PC-9 (cell line): Measurements from ENCODE around the gene KIAA0586. TPM values are rescaled to one million over a fixed set of nuclear protein-coding genes. Genes with fewer than 3 reads are reported as not detected.

ENCODE experiments used
- BruUV-seq: library from RNA; stranded (reverse); fragments of 400-500 nt; replicated peaks from 2 replicates; lab custom pipeline; 2021; lab: Mats Ljungman, UMichigan
- CTCF ChIA-PET: fragments of 300-600 bp; sonication (Branson Sonifier 250); formaldehyde crosslinking; loops from one replicate; lab custom pipeline; 2022; ENCODE audit warnings: antibody characterized with exemption; lab: Charles Lee
- POLR2A ChIA-PET: fragments of 300-600 bp; sonication (Branson Sonifier 250); formaldehyde crosslinking; loops from one replicate; lab custom pipeline; 2022; ENCODE audit warnings: antibody characterized with exemption; ENCODE audit not compliant: unreplicated experiment; lab: Charles Lee
- DNase-seq, 2 experiments: peaks; one replicate each; pipeline versions ENCODE4 v3.0.0 to v3.0.0-alpha.2; 2015 to 2022; ENCODE audit warnings: mixed read lengths in 1 of 2
- H2AFZ ChIP-seq: fragments of 200-600 bp; sonication (generic); 2 replicates; pipeline ENCODE4 v1.8.1; 2017; ENCODE audit warnings: antibody characterized with exemption
- H3F3A ChIP-seq: fragments of 200-600 bp; sonication (generic); 2 replicates; pipeline ENCODE4 v1.8.1; 2017; ENCODE audit warnings: antibody characterized with exemption, mild to moderate bottlenecking, low read depth; ENCODE audit not compliant: insufficient read depth
- H3K27ac ChIP-seq: fragments of 200-600 bp; sonication (generic); 2 replicates; pipeline ENCODE4 v1.6.1; 2016; ENCODE audit warnings: mixed run types
- H3K27me3 ChIP-seq: fragments of 200-600 bp; sonication (generic); 2 replicates; pipeline ENCODE4 v1.6.1; 2016; ENCODE audit warnings: low read depth, mixed run types; ENCODE audit not compliant: insufficient read depth
- H3K36me3 ChIP-seq: fragments of 200-600 bp; sonication (generic); 2 replicates; pipeline ENCODE4 v1.6.1; 2016; ENCODE audit warnings: low read depth, mixed run types
- H3K4me1 ChIP-seq: fragments of 200-600 bp; sonication (generic); replicated peaks from 2 replicates; pipeline ENCODE4 v1.6.1; 2016; ENCODE audit warnings: mixed run types; ENCODE audit not compliant: insufficient read depth
- H3K4me2 ChIP-seq: fragments of 200-600 bp; sonication (generic); 2 replicates; pipeline ENCODE4 v1.6.1; 2017; ENCODE audit warnings: mixed run types
- H3K4me3 ChIP-seq: fragments of 200-600 bp; sonication (generic); 2 replicates; pipeline ENCODE4 v1.6.1; 2016; ENCODE audit warnings: mixed run types
- H3K79me2 ChIP-seq: fragments of 200-600 bp; sonication (generic); 2 replicates; pipeline ENCODE4 v1.6.1; 2017; ENCODE audit warnings: low read depth, mixed run types
- H3K9me2 ChIP-seq: fragments of 200-600 bp; sonication (generic); 2 replicates; pipeline ENCODE4 v1.8.1; 2017; ENCODE audit warnings: mild to moderate bottlenecking; ENCODE audit not compliant: insufficient read depth
- H3K9me3 ChIP-seq: fragments of 200-600 bp; sonication (generic); 2 replicates; pipeline ENCODE4 v1.8.1; 2016; ENCODE audit warnings: low read depth; ENCODE audit not compliant: insufficient read depth
- H4K20me1 ChIP-seq: fragments of 200-600 bp; sonication (generic); 2 replicates; pipeline ENCODE4 v1.8.1; 2017; ENCODE audit not compliant: insufficient read depth
- CTCF ChIP-seq: fragments of 200-600 bp; sonication (generic); conservative IDR thresholded peaks from 2 replicates; pipeline ENCODE4 v1.6.1; 2017; ENCODE audit warnings: mixed run types, antibody characterized with exemption, mild to moderate bottlenecking, moderate library complexity
- EZH2 ChIP-seq: fragments of 200-600 bp; sonication (generic); IDR thresholded peaks from 2 replicates; pipeline ENCODE4 v1.8.0; 2017; ENCODE audit warnings: antibody characterized with exemption, low read depth
- intact Hi-C: fragments of 100-400 bp; cut with micrococcal nuclease; formaldehyde crosslinking; loops from one replicate; pipeline ENCODE4 v1.10.0; 2022; ENCODE audit not compliant: unreplicated experiment
- total RNA-seq: library from RNA; stranded (reverse); gene quantifications from 2 replicates; pipeline ENCODE4 v1.2.3, GENCODE V29; 2021

KIAA0586 gene
- total RNA-seq, 1 experiment from 2014 or later: 20.4 TPM

DNA sequence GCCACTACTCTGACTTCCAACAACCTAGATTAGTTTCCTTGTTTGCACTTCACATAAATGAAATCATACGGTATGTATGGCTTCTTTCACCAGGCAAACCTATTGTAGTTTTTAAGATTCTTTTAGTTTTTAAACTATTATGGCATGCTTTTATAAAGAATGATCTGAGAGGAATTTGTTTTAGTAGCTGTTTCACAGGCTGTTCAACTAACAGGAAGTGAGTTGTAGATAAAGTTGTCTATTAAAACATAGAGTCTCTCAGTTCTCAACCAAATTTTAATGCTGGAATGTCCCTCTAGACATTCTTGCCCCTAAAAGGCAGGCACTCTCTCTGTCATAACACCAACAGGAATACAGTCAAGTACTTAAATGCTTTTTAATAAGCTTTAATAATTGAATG, 107.5 kb downstream of the KIAA0586 start:
- BruUV-seq: no TSS peak
- Histone ChIP-seq H3K79me2 (no peaks in the 10 kb centered on the region), H3K27me3 (no peaks in the 10 kb centered on the region), H2AFZ (no peak overlapping the region), H3K36me3 (no peaks in the 10 kb centered on the region), H3K4me3 (no peak overlapping the region), H3K4me1 (no peaks in the 10 kb centered on the region), H3K9me3 (no peaks in the 10 kb centered on the region), H4K20me1 (no peaks in the 10 kb centered on the region), H3F3A (no peaks in the 10 kb centered on the region), H3K4me2 (no peak overlapping the region), H3K27ac (no peak overlapping the region), H3K9me2 (no peaks in the 10 kb centered on the region)
- intact Hi-C loops: loop anchor here (1.0 kb wide), 1 partner anchor 41 kb away; no protein-coding TSS in a partner anchor
- ChIA-PET POLR2A (no interaction called here), CTCF (no interaction called here)
- no peak for DNase-seq
- TF ChIP-seq EZH2 (no peak), CTCF (no peak)

- Histone ChIP-seq H3F3A (no peaks in the 10 kb centered on the region), H3K27ac (no peak overlapping the region), H4K20me1 (no peaks in the 10 kb centered on the region), H3K9me3 (no peaks in the 10 kb centered on the region), H3K36me3 (no peaks in the 10 kb centered on the region), H3K27me3 (no peaks in the 10 kb centered on the region), H3K4me2 (no peak overlapping the region), H2AFZ (no peak overlapping the region), H3K4me1 (no peaks in the 10 kb centered on the region), H3K9me2 (no peaks in the 10 kb centered on the region), H3K79me2 (no peaks in the 10 kb centered on the region), H3K4me3 (no peak overlapping the region)
- no TSS peak for BruUV-seq
- POLR2A ChIA-PET: no interaction called here
- CTCF ChIA-PET: no interaction called here
- intact Hi-C loops: no loop called here
- TF ChIP-seq CTCF: no peak
- DNase-seq: no peak
Observed at GRCh38 chr14:58537004-58537403, 109.5 kb downstream of the KIAA0586 start.

DNA sequence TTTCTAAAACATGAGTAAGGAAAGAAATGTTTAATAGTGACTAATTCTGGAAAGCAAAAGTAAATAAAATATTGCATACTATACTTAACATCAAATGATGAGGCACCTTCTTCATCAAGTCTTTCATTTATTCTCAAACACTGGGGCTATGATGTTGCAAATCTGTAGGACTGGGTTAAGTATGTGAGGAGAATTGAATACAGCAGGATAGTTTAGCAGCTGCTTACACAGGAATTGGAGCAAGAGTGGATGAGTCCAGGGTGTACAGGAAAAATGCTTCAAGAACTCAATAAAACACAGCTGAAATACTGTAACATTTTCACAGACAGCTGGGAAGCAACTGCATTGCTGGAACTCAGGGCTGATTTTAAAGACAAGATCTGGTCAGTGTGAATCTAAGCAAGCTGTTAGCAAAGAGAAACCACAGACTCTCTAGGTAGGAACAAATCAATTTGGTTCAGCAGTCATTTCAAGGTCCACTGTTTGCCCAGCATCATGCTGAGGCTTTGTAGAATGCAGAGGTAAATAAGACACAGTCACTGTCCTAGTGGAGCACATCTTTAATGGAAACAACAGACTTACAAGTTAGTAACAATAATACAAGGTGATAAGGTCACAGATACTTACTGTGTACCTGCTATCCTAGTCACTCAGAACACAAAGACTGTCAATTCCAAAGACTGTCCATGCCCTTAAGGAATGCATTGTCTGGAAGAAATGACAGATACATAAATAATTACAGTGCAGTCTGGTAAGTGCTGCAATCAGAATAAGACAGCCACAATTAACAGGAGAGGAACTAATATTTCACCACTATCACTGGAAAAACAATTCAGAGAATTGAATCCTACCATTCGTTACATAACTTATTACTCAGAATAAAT, 113.5 kb downstream of the KIAA0586 start:
- H3K27ac ChIP-seq: no peak overlapping the region
- no peak overlapping the region for H3K4me3 ChIP-seq
- H3K9me2 ChIP-seq: no peaks in the 10 kb centered on the region
- H3K4me1 ChIP-seq: no peaks in the 10 kb centered on the region
- TF ChIP-seq EZH2 (no peak), CTCF (no peak)
- no peak overlapping the region for H2AFZ ChIP-seq
- no peaks in the 10 kb centered on the region for H3K79me2 ChIP-seq
- H3K36me3 ChIP-seq: no peaks in the 10 kb centered on the region
- no peak for DNase-seq
- intact Hi-C loops: no loop called here
- H4K20me1 ChIP-seq: no peaks in the 10 kb centered on the region
- ChIA-PET CTCF (no interaction called here), POLR2A (no interaction called here)
- H3K9me3 ChIP-seq: no peaks in the 10 kb centered on the region
- no peak overlapping the region for H3K4me2 ChIP-seq
- BruUV-seq: no TSS peak
- H3K27me3 ChIP-seq: no peaks in the 10 kb centered on the region
- H3F3A ChIP-seq: no peaks in the 10 kb centered on the region
